PC-9 (cell line): ENCODE measurements around the gene RBM4. TPM values are rescaled to one million over a fixed set of nuclear protein-coding genes. Genes with fewer than 3 reads are reported as not detected.

Experiments used
- BruUV-seq: library from RNA; stranded (reverse); fragments of 400-500 nt; replicated peaks from 2 replicates; lab custom pipeline; 2021; lab: Mats Ljungman, UMichigan
- CTCF ChIA-PET: fragments of 300-600 bp; sonication (Branson Sonifier 250); formaldehyde crosslinking; loops from one replicate; lab custom pipeline; 2022; ENCODE audit warnings: antibody characterized with exemption; lab: Charles Lee
- POLR2A ChIA-PET: fragments of 300-600 bp; sonication (Branson Sonifier 250); formaldehyde crosslinking; loops from one replicate; lab custom pipeline; 2022; ENCODE audit warnings: antibody characterized with exemption; ENCODE audit not compliant: unreplicated experiment; lab: Charles Lee
- DNase-seq, 2 experiments: peaks; one replicate each; pipeline versions ENCODE4 v3.0.0 to v3.0.0-alpha.2; 2015 to 2022; ENCODE audit warnings: mixed read lengths in 1 of 2
- H2AFZ ChIP-seq: fragments of 200-600 bp; sonication (generic); 2 replicates; pipeline ENCODE4 v1.8.1; 2017; ENCODE audit warnings: antibody characterized with exemption
- H3F3A ChIP-seq: fragments of 200-600 bp; sonication (generic); 2 replicates; pipeline ENCODE4 v1.8.1; 2017; ENCODE audit warnings: antibody characterized with exemption, mild to moderate bottlenecking, low read depth; ENCODE audit not compliant: insufficient read depth
- H3K27ac ChIP-seq: fragments of 200-600 bp; sonication (generic); 2 replicates; pipeline ENCODE4 v1.6.1; 2016; ENCODE audit warnings: mixed run types
- H3K27me3 ChIP-seq: fragments of 200-600 bp; sonication (generic); 2 replicates; pipeline ENCODE4 v1.6.1; 2016; ENCODE audit warnings: low read depth, mixed run types; ENCODE audit not compliant: insufficient read depth
- H3K36me3 ChIP-seq: fragments of 200-600 bp; sonication (generic); 2 replicates; pipeline ENCODE4 v1.6.1; 2016; ENCODE audit warnings: low read depth, mixed run types
- H3K4me1 ChIP-seq: fragments of 200-600 bp; sonication (generic); replicated peaks from 2 replicates; pipeline ENCODE4 v1.6.1; 2016; ENCODE audit warnings: mixed run types; ENCODE audit not compliant: insufficient read depth
- H3K4me2 ChIP-seq: fragments of 200-600 bp; sonication (generic); 2 replicates; pipeline ENCODE4 v1.6.1; 2017; ENCODE audit warnings: mixed run types
- H3K4me3 ChIP-seq: fragments of 200-600 bp; sonication (generic); 2 replicates; pipeline ENCODE4 v1.6.1; 2016; ENCODE audit warnings: mixed run types
- H3K79me2 ChIP-seq: fragments of 200-600 bp; sonication (generic); 2 replicates; pipeline ENCODE4 v1.6.1; 2017; ENCODE audit warnings: low read depth, mixed run types
- H3K9me2 ChIP-seq: fragments of 200-600 bp; sonication (generic); 2 replicates; pipeline ENCODE4 v1.8.1; 2017; ENCODE audit warnings: mild to moderate bottlenecking; ENCODE audit not compliant: insufficient read depth
- H3K9me3 ChIP-seq: fragments of 200-600 bp; sonication (generic); 2 replicates; pipeline ENCODE4 v1.8.1; 2016; ENCODE audit warnings: low read depth; ENCODE audit not compliant: insufficient read depth
- H4K20me1 ChIP-seq: fragments of 200-600 bp; sonication (generic); 2 replicates; pipeline ENCODE4 v1.8.1; 2017; ENCODE audit not compliant: insufficient read depth
- EZH2 ChIP-seq: fragments of 200-600 bp; sonication (generic); IDR thresholded peaks from 2 replicates; pipeline ENCODE4 v1.8.0; 2017; ENCODE audit warnings: antibody characterized with exemption, low read depth
- intact Hi-C: fragments of 100-400 bp; cut with micrococcal nuclease; formaldehyde crosslinking; loops from one replicate; pipeline ENCODE4 v1.10.0; 2022; ENCODE audit not compliant: unreplicated experiment
- total RNA-seq: library from RNA; stranded (reverse); gene quantifications from 2 replicates; pipeline ENCODE4 v1.2.3, GENCODE V29; 2021
- TF ChIP-seq, protein P1 (sequence below): fragments of 200-600 bp; sonication (generic); conservative IDR thresholded peaks from 2 replicates; pipeline ENCODE4 v1.6.1; 2017; ENCODE audit warnings: mixed run types, antibody characterized with exemption, mild to moderate bottlenecking, moderate library complexity

The RBM4 gene
- total RNA-seq, 1 experiment from 2014 or later = 140 TPM

DNA sequence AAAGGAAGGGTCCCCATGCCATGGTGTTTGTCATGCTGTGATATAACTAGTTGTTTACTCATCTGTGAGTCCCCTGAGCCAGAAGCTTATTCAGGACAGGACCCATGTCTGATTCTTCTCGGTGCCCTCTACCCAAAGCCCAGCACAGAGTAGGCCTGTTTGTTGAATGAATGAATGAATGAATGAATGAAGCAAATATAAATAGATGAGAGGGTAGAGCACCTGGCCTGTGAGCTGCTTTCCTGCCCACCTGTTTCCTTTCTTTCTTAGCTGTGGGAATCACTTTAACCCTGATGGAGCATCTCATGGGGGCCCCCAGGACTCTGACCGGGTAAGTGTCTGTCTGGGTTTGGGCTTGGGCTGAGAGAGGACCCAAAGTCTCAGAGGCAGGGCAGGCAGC lies 38.3 kb upstream of the RBM4 start:
- intact Hi-C loops = no loop called here
- Histone ChIP-seq H3K9me3 (no peaks in the 10 kb centered on the region), H3K4me2 (no peak overlapping the region), H3K4me1 (no peaks in the 10 kb centered on the region), H3K4me3 (no peak overlapping the region), H2AFZ (no peak overlapping the region), H3F3A (no peaks in the 10 kb centered on the region; the same call in 1 of the 2 replicates), H3K9me2 (no peaks in the 10 kb centered on the region), H4K20me1 (no peaks in the 10 kb centered on the region), H3K27ac (no peak overlapping the region), H3K27me3 (no peaks in the 10 kb centered on the region), H3K79me2 (no peaks in the 10 kb centered on the region), H3K36me3 (no peaks in the 10 kb centered on the region; the same call in 1 of the 2 replicates)
- DNase-seq = no peak
- no peak for TF ChIP-seq EZH2
- TF ChIP-seq, protein P1, sequence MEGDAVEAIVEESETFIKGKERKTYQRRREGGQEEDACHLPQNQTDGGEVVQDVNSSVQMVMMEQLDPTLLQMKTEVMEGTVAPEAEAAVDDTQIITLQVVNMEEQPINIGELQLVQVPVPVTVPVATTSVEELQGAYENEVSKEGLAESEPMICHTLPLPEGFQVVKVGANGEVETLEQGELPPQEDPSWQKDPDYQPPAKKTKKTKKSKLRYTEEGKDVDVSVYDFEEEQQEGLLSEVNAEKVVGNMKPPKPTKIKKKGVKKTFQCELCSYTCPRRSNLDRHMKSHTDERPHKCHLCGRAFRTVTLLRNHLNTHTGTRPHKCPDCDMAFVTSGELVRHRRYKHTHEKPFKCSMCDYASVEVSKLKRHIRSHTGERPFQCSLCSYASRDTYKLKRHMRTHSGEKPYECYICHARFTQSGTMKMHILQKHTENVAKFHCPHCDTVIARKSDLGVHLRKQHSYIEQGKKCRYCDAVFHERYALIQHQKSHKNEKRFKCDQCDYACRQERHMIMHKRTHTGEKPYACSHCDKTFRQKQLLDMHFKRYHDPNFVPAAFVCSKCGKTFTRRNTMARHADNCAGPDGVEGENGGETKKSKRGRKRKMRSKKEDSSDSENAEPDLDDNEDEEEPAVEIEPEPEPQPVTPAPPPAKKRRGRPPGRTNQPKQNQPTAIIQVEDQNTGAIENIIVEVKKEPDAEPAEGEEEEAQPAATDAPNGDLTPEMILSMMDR = no peak
- no TSS peak for BruUV-seq
- CTCF ChIA-PET = no interaction called here
- POLR2A ChIA-PET = interaction anchor here (0.6 kb wide), 1 partner anchor 234 kb away, joined by 4 read pairs; no protein-coding TSS in a partner anchor

DNA sequence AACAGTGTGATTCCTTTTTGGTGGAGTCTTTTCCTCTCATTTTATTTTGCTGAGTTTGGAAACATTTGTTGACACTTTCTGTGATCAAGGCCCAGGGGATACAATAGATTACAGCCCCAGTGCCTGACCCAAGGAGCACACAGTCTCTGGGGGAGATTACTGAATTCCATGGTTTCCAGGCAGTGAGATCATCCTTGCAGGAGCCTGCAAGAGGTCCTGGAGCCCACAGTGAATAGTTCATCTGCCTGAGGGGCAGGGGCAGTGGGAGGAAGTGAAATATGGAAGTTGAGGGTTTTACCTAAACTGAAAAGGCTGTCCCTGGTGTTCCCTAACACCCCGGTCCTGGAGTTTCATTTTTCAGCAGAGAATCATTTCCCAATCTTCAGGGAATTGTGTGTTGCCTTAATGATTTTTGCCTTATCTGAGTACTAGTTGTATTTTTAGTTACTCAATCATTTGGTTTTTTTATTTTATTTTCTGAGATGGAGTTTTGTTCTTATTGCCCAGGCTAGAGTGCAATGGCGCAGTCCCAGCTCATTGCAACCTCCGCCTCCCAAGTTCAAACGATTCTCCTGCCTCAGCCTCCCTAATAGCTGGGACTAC lies 37.8 kb upstream of the RBM4 start:
- no peaks in the 10 kb centered on the region for H4K20me1 ChIP-seq
- H2AFZ ChIP-seq = no peak overlapping the region
- no peaks in the 10 kb centered on the region for H3K27me3 ChIP-seq
- no peak overlapping the region for H3K27ac ChIP-seq
- CTCF ChIA-PET = no interaction called here
- no peaks in the 10 kb centered on the region; the same call in 1 of the 2 replicates for H3F3A ChIP-seq
- no peaks in the 10 kb centered on the region for H3K4me1 ChIP-seq
- no peak overlapping the region for H3K4me3 ChIP-seq
- BruUV-seq = no TSS peak
- no peaks in the 10 kb centered on the region for H3K79me2 ChIP-seq
- H3K36me3 ChIP-seq = no peaks in the 10 kb centered on the region; the same call in 1 of the 2 replicates
- POLR2A ChIA-PET = interaction anchor here (0.6 kb wide), 1 partner anchor 234 kb away, joined by 4 read pairs; no protein-coding TSS in a partner anchor
- intact Hi-C loops = no loop called here
- no peak for DNase-seq
- no peaks in the 10 kb centered on the region for H3K9me2 ChIP-seq
- no peak overlapping the region for H3K4me2 ChIP-seq
- TF ChIP-seq EZH2 = no peak
- H3K9me3 ChIP-seq = no peaks in the 10 kb centered on the region

DNA sequence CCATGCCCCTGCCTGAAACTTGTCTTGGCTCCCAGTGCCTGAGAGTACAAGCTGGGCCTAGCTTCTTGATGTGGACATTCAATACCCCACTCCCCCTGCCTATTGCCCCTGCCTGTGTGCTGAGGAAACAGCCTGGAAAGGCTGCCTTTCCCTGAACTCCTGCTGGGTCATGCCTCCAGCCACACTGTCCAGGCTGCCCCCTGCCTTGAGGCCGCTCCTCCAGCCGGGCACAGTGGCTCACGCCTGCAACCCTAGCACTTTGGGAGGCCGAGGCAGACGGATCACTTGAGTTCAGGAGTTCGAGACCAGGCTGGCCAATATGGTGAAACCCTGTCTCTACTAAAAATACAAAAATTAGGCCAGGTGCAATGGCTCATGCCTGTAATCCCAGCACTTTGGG lies 35.4 kb upstream of the RBM4 start:
- BruUV-seq = no TSS peak
- H3K4me2 ChIP-seq = no peak overlapping the region
- H4K20me1 ChIP-seq = no peaks in the 10 kb centered on the region
- H3K9me2 ChIP-seq = no peaks in the 10 kb centered on the region
- no peaks in the 10 kb centered on the region for H3K27me3 ChIP-seq
- no peaks in the 10 kb centered on the region; the same call in 1 of the 2 replicates for H3K36me3 ChIP-seq
- H3K9me3 ChIP-seq = no peaks in the 10 kb centered on the region
- H3F3A ChIP-seq = no peaks in the 10 kb centered on the region
- CTCF ChIA-PET = no interaction called here
- POLR2A ChIA-PET = interaction anchor here (0.5 kb wide), 1 partner anchor 36 kb away, joined by 16 read pairs; no protein-coding TSS in a partner anchor
- no peaks in the 10 kb centered on the region for H3K79me2 ChIP-seq
- TF ChIP-seq, protein P1 = no peak
- no peak for TF ChIP-seq EZH2
- intact Hi-C loops = no loop called here
- no peak overlapping the region for H3K27ac ChIP-seq
- H3K4me3 ChIP-seq = no peak overlapping the region
- no peaks in the 10 kb centered on the region for H3K4me1 ChIP-seq
- H2AFZ ChIP-seq = no peak overlapping the region
- DNase-seq = no peak
